GM18870 (cell line): ENCODE measurements around the gene PREX1.

ENCODE experiments used
- ATAC-seq: cut with Tn5 transposase; IDR thresholded peaks from one replicate; pipeline ENCODE4 v1.9.1; 2021; ENCODE audit warnings: moderate library complexity; ENCODE audit not compliant: unreplicated experiment

The PREX1 gene

DNA sequence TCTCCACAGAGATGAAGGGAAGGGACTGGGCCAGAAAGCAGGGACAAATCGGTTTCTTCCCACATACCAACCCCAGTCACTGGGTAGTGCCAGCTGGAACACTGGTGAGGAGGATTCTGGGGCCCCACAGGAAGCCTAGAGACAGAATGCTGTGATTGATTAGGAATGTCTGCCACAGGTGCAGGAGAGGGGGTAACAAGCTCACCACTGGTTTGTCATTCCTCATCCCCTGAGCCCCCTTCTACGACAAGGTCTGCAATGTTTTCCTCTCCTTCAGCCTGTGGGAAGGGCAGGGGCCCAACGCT lies 89.8 kb downstream of the PREX1 start:
- no peak for ATAC-seq

DNA sequence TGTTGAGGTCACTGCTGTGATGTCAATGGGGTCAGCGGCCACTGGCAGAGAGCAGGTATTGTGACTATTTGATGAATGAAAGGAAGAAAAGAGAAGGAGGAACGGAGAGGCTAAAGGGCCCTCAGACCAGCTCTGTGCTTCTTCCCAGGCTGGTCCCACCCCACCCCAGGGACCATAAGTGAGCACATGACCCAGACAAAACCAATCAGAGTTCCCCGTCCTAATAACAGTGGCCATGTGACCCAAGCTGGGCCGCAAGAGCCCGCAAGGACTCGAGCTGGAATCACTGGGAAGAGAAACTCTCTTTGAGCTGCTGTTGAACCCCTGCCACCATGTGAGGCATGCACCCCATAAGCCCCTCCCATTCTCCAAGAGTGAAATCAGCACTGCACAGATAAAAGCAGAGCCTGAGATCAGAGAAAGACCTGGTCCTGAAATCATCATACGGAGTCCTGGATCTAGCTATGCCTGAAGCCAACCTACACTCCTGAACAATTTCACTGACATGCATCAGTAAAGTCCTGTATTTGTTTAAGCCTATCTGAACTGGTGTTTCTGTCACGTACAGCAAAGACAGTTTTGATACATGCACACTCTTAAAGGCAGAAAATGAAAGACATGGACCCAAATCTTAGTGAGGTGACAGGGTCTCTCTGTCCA lies 90.2 kb downstream of the PREX1 start:
- ATAC-seq: no peak

DNA sequence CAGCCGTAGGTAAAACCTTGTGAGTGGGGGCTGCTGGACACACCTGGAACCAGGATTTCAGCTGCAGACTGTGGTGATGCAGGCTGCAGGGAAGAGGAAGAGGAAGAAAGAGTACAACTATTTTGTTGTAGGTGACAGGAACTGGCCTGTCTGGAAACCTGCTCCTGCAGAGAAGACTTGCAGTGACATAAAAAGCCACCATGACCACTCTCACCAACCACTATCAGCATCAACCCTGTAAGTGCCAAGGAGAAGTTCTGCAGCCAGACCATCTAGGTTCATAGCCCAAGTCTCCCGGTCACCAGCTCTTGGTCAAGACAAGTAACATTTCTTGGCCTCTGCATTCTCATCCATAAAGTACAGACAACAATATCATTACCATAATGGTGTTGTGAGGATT lies 91.2 kb downstream of the PREX1 start:
- ATAC-seq: no peak

DNA sequence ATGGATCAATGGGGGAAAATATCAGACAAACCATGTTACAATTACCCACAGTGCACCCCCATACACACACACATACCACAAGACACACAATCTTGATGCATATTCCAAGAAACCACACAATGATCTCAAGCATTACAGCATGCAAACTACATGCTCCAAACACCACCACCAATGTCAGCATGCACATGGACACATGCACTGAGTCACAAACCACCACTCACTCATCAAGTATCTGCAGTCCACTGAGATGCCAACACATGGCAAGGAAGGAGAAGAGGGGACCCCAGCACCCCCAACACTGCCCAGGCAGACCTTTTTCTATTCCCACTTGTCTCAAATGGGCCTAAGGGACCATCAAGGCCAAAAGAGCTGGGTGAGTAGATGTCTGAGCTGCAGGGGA lies 91.6 kb downstream of the PREX1 start:
- no peak for ATAC-seq

DNA sequence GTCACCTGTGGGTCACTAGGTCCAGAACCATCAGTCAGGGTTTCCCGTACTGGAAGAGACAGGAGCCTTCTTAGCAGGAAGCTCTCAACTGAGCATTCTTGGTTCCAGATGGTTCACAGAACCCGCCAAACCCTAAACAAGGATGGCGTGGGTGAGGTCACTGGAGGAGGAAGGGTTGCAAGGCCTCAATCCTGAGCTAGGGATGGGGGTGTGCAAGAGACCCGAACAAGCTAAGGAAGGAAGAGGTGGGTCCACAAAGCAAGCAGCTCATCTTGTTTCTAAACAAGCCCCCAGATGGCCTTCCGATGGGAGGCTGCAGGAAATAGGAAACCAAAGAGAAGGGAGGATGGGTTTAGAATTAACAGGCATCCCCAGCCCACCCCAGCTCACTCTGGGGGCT lies 92.7 kb downstream of the PREX1 start:
- no peak for ATAC-seq

DNA sequence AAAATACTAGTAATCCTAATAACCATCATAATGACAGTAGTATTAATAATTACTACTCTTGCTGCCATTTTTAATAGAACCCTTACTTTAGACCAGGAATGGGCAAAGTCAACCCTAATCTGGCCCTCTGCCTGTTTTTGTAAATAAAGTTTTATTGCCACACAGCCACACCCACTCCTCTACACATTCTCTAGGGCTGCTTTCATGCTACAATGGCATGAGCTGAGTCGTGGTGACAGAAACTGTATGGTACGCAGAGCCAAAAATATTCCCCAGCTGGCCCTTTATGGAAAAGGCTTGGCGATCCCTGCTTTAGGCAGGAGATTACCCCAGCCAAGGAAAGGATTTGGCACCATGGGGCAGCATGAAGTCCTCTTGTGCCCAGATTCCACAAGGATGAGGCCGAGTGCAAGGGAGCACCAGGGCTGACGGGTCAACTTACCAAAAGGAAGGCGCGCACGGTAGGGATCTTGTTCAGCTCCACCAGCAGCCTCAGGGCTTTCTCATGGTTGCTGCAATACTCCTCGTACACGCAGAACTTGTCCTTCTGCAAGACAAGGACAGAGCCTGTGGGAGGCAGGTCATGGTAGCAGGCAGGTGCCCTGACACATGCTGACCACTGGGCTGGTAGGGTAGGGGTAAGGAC lies 93.6 kb downstream of the PREX1 start:
- no peak for ATAC-seq

DNA sequence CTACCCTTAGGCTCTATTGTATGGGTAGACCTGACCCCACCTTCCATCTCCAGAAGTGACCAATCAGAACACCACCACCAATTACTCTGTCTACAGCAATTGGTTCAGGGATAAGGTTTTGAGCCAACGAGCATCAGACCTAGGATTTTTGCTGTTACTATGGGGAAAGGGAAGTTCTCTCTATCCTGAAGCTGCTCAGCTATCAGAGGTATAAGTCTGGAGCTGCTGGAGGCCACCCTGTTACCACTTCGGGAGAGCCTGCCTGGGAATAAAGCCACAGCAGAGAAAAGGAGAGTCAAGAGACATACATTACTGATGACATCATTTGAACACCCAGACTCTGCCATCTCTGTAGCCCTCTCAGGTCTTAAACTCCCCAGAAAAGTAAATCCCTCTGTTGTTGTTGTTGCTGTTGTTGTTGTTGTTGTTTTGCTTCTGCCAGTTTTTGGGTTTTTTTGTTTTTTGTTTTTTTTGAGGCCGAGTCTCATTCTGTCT lies 94.5 kb downstream of the PREX1 start:
- no peak for ATAC-seq

DNA sequence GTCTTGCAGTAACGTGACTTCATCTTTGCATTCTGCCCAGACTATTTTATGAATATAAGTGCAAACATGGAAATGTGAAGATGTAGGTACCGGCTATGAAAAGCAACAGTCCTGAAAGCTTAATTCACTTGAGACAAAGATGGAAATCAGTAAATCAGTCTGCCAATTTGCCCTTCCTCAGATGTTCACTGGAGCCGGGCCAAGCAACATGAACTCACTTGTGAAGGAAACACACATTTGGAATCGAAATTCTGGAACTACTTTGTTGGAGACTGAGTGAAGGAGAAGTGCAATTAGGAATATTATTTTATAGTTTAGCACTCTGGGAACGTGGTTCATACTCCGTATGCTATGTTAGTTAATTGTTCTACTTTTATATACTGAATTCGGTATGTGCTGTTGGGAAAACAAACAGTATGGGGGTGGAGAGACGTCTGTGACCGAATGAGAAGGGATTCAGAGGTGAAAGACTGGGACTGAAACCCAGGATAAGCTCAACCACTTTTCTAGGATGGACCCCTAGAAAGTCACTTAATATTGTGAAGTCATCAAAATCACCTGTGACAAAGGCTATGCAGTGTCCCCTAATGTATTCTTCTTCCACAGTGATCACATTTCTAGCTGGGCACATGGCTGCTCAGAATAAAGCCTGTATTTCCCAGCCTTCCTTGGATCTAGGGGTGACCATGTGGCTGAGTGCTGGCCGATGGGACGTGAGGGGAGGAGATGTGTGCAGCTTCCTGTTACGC lies 95.5 kb downstream of the PREX1 start:
- ATAC-seq: no peak

DNA sequence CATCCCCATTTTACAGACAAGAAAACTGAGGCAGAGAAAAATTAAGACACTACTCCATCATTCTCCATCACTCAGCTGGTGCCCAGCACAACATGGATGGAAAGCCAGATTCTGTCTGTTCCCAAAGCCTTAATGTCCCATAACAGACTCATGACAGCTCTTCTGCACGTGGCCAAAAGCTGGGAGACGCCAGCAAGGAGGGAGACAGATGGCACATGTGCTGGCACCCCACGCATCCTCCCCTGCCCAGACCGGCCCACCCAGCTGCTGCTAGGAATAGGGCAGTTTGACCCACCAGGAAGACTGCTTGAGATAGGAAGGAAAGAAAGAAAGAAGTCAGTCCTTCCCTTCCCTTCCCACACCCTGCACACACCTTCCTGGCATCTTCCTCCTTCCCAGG lies 96.3 kb downstream of the PREX1 start:
- no peak for ATAC-seq

DNA sequence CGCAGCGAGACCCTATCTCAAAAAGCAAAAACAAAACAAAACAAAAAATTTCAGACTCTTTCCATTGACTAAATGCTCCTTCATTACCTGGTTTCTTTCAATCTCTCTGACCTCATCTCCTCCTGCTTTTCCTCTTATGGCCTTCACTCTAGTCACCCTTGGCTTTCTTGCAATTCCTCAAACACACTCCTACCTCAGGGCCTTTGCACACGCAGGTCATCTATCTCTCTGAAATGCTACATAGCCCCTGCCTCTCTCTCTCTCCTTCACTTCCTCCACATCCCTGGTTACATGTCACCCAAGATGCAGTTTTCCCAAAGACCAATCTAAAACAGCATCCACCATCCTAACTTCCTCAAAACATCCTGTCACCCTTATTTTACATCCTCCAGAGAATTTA lies 96.8 kb downstream of the PREX1 start:
- no peak for ATAC-seq

DNA sequence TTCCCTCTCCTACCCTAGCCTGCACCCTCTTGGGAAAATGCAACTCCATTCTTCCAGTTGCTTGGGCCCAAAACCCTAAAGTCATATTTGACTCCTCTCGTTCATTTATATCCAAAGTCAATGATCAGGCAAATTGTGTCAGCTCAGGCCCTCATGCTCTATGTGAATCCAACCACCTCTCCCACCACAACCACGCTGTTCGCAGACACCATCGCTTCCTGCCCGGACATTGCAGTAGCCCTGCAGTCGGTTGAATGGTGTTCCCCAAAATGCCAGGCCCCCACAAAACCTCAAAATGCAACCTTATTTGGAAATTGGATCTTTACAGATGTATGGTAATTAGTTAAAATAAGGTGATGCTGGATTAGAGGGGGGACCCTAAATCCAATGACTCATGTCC lies 98.3 kb downstream of the PREX1 start:
- no peak for ATAC-seq

DNA sequence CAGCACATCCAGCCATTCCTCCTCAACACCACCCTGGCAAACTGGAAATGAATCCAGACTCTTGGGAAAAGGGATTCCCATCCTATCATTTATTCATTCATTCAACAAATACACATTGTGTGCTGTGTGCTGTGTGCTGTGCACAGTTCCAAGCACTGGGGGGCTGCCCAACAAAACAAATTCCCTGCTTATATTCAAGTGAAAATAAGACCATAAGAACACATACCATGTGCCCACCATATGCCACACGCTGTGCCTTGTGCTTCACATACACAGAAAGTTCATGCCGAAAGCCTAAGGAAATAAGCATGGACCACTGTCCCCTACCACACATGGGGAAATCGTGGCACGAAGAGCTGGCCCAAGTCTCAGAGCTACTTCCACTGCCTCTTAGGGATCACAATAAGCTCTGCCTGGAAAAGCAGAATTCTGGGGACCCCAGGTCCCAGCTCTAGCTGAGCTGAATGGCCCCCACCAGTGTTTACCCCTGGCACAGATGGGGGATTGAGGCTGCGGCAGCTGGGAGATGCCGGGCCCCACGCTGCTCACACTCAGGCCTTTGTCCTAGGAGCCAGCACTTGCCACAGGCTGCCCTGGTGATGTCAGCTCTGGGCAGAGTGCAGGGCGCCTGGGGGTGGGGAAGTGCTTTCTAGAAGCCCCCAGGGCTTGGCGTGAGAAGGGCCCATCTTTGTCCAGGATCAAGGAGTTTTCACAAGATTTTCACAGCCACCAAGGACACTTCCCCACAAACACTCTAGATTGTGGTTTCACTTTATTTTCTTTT lies 99.6 kb downstream of the PREX1 start:
- no peak for ATAC-seq

DNA sequence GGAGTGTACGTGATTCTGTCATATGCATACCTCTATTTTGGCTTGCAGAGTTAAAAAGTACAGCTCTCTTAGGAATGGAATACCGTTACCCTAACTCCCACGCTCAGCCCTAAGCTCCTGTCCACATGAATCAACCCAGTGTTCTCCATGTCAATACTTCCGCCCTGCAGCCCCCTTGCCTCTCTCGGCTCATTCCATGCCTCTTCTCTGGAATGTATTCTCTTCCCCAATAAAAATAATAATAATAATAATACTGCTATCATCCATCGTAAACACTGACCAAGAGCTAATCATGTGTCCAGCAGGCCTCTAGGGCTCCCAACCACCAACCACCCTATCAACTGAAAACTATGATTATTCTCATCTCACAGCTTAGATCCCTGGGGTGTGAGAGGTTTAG lies 100.6 kb downstream of the PREX1 start:
- no peak for ATAC-seq

DNA sequence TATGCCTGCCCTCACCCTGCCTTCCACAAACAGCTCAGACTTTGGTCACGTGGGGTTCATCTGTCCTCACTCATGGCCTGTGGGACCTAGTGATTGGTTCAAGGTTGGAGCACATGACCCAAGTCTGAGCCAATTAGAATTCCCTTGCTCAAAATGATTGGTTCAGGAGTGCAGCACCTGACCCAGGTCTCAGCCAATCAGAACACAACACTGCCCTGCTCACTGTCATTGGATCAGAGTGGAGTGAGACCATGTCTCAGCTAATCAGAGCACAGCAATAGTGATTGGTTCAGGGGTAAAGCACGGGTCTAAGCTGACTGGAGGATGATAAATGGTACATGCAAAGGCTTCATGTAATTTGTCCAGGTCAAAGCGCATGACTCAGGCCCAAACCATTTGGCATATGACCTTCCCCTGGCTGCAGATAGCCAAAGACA lies 102.2 kb downstream of the PREX1 start:
- no peak for ATAC-seq

DNA sequence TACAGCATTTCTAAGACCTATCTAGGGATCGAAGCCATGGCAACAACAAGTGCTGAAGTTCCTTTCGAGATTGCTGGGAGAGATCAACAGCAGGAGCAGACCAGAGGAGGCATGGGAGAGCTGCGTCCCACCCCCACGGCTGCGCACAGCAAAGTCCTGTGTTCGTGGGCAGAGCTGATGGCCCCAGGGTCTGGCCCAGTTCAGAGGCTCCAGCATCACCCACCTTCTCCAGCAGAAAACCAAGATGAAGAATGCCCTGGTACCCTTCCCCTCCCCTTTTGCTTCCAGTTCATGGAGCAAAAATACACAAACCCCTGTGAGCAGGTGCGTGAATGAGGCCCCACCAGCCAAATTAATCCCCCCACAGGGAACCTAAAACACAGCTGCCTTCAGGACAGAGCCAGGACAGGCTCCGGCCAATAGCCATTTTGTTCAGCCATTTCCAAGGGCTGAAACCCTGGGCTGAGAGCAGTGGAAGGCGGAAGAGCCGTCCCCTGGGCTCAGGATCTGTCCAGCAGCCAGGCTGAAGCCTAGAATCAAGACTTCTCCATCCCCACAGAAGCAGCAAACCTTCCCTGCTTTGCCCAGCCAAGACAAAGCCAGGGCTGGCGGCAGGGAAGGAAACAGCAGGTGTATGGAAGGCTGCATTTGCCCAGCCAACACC lies 102.8 kb downstream of the PREX1 start:
- no peak for ATAC-seq

DNA sequence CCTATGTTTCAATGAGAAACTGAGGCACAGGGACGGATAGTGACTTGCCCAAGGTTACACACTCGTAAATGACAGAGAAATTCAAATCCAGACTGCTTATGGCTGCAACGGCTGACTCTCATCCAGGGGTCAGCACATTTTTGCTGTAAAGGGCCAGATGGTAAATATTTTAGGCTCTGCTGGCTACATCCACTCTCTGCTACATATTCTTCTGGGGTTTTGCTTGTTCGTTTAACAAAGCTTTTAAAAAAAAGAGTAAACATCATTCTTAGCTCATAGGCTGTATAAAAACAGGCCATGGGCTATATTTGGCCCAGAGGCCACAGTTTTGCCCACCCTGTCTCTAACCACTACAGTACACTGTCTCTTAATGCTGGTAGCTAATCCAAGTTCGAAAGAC lies 103.4 kb downstream of the PREX1 start:
- no peak for ATAC-seq

DNA sequence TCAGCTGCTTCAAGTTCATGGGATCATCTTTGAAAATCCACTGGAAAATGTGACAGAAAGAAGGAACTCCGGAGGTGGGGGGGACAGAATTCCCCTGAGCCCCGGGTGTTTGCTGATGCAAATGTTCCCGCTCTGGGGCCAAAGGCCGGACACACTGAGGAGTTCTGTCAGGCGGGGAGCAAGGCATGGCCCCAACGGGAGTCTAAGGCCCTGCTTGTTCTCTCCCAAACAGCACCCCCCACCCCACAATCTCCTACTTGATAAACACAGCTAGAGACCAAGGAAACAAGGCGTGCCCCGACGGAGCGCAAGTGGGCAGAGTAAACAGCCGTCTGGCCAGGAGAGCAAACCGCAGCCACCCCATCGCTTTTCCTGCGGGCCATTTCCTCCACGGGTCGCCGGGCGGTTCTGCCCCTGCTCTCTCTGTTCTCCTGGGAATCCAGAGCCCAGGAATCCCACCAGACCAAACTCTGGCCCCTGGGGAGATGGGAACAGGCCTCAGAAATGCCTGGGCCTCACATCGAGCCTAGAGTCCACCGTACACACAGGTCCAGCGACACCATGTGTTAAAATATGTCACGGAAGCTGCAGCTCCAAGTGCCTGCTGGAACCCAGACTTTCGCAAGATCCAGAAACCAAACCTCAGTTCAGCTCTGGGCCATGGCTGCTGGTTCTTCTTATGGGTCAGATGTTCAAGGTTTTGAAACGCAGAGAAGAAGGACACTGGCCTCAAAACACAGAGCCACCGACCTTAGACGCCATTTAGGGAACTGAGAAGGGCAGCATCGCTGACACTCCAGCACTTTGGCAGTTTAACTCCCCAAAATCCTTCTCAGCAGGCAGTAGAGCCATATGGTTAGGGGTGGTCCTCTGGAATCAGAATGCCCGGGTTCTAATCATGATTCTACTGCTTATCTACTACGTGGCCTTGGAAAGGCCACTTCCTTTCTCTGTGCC lies 104.2 kb downstream of the PREX1 start:
- ATAC-seq: no peak

DNA sequence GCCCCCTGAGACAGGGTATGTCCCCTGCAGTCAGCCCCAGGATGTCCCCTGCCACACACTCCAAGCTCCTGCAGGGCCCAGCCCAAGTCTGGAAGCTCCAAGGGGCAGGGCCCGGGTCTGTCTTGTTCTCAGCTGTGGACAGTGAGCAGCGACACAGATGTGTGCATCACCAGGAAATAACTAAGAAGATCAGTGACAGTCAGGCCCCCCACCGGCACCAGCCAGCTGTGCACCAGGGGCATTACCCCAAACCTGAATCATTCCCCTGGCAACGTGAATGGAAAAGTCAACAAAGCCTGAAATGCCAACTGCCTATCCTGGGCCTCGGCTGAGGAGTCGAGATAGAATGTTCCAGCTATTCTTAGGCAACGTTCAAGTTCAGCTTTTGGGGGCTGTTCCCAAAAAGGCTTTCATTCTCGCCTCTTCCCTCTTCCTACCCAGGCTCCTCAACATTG lies 105.0 kb downstream of the PREX1 start:
- ATAC-seq: no peak

DNA sequence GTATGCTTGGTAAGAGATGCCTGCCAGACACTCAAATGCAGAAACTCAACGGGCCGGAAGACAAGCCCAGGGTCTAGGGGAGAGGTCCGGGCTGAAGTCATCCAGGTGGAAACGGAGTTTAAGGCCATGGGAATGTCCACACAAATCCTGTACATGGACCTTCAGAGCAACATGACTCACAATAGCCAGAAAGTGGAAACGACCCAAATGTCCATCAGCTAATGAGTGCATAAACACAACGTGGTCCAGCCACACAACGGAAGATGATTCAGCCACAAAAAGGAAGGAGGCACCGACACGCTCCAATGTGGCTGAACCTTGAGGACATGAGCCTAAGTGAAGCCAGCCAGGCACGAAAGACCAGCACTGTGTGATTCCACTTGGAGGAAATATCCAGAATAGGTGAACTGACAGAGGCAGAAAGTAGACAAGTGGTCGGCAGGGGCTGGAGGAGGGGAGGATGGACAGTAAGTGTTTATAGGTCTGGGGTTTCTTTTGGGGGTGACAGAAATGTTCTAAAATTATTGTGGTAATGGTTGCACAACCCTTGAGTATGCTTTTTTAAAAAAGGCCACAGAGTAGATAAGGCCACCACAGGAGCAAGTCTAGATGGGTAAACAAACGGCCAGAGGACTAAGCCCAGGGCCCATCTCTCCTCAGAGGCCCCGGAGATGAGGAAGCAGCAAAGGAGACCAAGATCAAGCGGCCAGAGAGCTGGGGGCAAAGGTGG lies 105.6 kb downstream of the PREX1 start:
- no peak for ATAC-seq
